Lung (tissue), 12 donors: ENCODE results near the gene SLC25A20. TPM values are rescaled to one million over a fixed set of nuclear protein-coding genes. Genes with fewer than 3 reads are reported as not detected.

Experiments
- ATAC-seq: fragments of 200-7000 bp; cut with Tn5 transposase; one replicate; pipeline ENCODE4 v1.9.1; 2020; ENCODE audit warnings: moderate number of reproducible peaks; ENCODE audit not compliant: insufficient read depth, low FRiP score
- DNase-seq, 3 donors: peaks; one replicate each; pipeline ENCODE4 v3.0.0-alpha.2; 2013 to 2017
- H3K27ac ChIP-seq, 2 donors: one replicate each; pipeline ENCODE4 v1.5.1; 2013; ENCODE audit warnings: mild to moderate bottlenecking in 2 of 2, moderate library complexity in 2 of 2, control low read depth in 1 of 2, inconsistent platforms in 1 of 2, low read depth in 1 of 2, low read length in 1 of 2
- H3K27me3 ChIP-seq, 3 donors: one replicate each; pipeline ENCODE4 v1.5.1; 2013; ENCODE audit warnings: low read length in 2 of 3; ENCODE audit not compliant: control insufficient read depth in 3 of 3, insufficient read depth in 3 of 3
- H3K36me3 ChIP-seq, 4 donors: one replicate each; pipeline ENCODE4 v1.5.1; 2013; ENCODE audit warnings: low read length in 4 of 4, mild to moderate bottlenecking in 1 of 4, moderate library complexity in 1 of 4; ENCODE audit not compliant: control insufficient read depth in 4 of 4, insufficient read depth in 4 of 4
- H3K4me1 ChIP-seq, 5 donors: one replicate each; pipeline ENCODE4 v1.5.1; 2013; ENCODE audit warnings: low read length in 5 of 5, mild to moderate bottlenecking in 2 of 5, moderate library complexity in 1 of 5; ENCODE audit not compliant: control insufficient read depth in 5 of 5, insufficient read depth in 5 of 5
- H3K4me3 ChIP-seq: one replicate; pipeline ENCODE4 v1.5.1; 2013; ENCODE audit warnings: mild to moderate bottlenecking, control low read depth, moderate library complexity
- H3K9ac ChIP-seq, 2 donors: one replicate each; pipeline ENCODE4 v1.5.1; 2013; ENCODE audit warnings: low read length in 2 of 2, control low read depth in 1 of 2; ENCODE audit not compliant: insufficient read depth in 1 of 2
- H3K9me3 ChIP-seq, 4 donors: one replicate each; pipeline ENCODE4 v1.5.1; 2013; ENCODE audit warnings: low read length in 3 of 4, mild to moderate bottlenecking in 1 of 4, moderate library complexity in 1 of 4; ENCODE audit not compliant: control insufficient read depth in 4 of 4, insufficient read depth in 3 of 4
- CTCF ChIP-seq: IDR thresholded peaks from 2 replicates; pipeline ENCODE4 v1.5.1; 2012; ENCODE audit warnings: mild to moderate bottlenecking; ENCODE audit errors: control extremely low read depth, extremely low read depth
- WGBS, 2 donors: extraction: QIAGEN DNeasy Blood & Tissue Kit; methylation state at CpG; one replicate each; pipeline ENCODE4 v1.1.7; 2013; 5-methylcytosine and 5-hydroxymethylcytosine counted together
- polyA plus RNA-seq, 2 donors: library from polyadenylated mRNA; stranded (reverse); fragments of 200-250 nt; gene quantifications; one replicate each; pipeline ENCODE4 v1.2.1, GENCODE V29; 2013
- total RNA-seq, 2 donors: library from RNA; depleted of rRNA in 1 of 2; stranded (reverse); fragments of >200 nt in 1 of 2; gene quantifications; one replicate each; pipeline ENCODE4 v1.2.1, GENCODE V29; 2014 to 2021
- donor health status: control.
- donor health status: control.
- donor health status: Bipolar disorder and iron deficiency.
- donor health status: healthy.
- donor health status: DM: yes; HTN: yes; CAD: no.

The SLC25A20 gene
- total and polyA plus RNA-seq, 4 donors: 8.1 to 19.3 (median 14.6) TPM

DNA sequence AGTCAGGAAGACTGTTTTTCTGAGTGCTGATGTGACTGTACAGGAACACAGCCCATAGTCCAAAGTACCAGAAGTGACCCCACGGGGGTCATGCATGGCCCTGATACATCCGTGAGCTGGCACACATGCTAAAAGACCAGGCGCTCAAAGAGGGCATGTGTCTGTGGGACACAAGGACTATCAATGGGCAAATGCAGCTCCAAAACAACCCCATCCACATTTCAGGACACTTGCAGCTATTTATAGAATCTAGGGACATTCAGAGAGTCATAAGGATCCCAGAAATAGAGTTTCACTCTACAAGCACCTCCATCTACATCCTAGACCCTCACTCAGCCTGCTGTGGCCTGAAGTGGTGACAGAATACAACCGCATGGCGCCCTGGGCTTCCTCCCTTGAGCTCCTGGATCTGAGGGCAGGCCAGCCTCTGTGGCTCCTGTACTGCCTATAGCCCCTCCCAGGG is 17.0 kb downstream of the SLC25A20 start:
- H3K9me3 ChIP-seq: no peaks in the 10 kb centered on the region
- no peak overlapping the region for H3K27ac ChIP-seq
- peaks cover 0 to 13% (median 3%) of the 10 kb centered on the region in 4 donors for H3K36me3 ChIP-seq
- no peak overlapping the region for H3K9ac ChIP-seq
- no peaks in the 10 kb centered on the region for H3K27me3 ChIP-seq
- ATAC-seq: no peak
- H3K4me1 ChIP-seq: peaks cover 0 to 3% (median 0%) of the 10 kb centered on the region in 5 donors
- 94 to 96% methylated on average over 5 of the region's 5 CpGs for WGBS, 2 donors
- H3K4me3 ChIP-seq: no peak overlapping the region
- no peak for TF ChIP-seq CTCF
- DNase-seq: no peak

GRCh38 chr3:48881006-48881405 is 17.7 kb downstream of the SLC25A20 start:
- DNase-seq: no peak
- H3K4me1 ChIP-seq: peaks cover 0 to 3% (median 0%) of the 10 kb centered on the region in 5 donors
- no peaks in the 10 kb centered on the region for H3K9me3 ChIP-seq
- H3K4me3 ChIP-seq: no peak overlapping the region
- no peak overlapping the region for H3K27ac ChIP-seq
- WGBS, 2 donors: 88 to 98% methylated on average over 3 of the region's 3 CpGs
- ATAC-seq: no peak
- no peaks in the 10 kb centered on the region for H3K27me3 ChIP-seq
- H3K9ac ChIP-seq: no peak overlapping the region
- no peak for TF ChIP-seq CTCF
- H3K36me3 ChIP-seq: peaks cover 0 to 13% (median 3%) of the 10 kb centered on the region in 4 donors

DNA sequence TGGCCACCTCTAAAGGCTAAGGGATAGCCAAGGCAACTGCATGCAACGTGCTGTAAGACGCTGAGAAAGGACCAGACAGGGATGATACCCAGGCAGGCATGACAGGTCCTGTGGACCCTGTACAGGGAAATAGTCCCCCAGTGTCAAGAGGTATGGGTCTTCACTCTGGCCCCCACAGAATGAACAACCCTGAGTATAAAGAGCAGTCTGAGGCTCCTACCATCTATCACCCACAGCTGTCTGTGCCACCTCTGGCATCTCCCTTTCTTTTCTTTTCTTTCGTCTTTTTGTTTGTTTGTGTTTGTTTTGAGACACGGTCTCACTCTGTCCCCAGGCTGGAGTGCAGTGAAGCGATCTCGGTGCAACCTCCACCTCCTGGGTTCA is 18.7 kb downstream of the SLC25A20 start:
- WGBS, 2 donors: 90 to 91% methylated on average over 6 of the region's 6 CpGs
- H3K36me3 ChIP-seq: peaks cover 0 to 10% (median 3%) of the 10 kb centered on the region in 4 donors
- H3K27me3 ChIP-seq: no peaks in the 10 kb centered on the region

More for the DNA sequence above, 18.7 kb downstream of the SLC25A20 start:
- TF ChIP-seq CTCF: no peak
- ATAC-seq: no peak
- Histone ChIP-seq H3K9me3 (no peaks in the 10 kb centered on the region), H3K9ac (no peak overlapping the region), H3K4me3 (no peak overlapping the region), H3K27ac (no peak overlapping the region), H3K4me1 (peaks cover 0 to 3% (median 0%) of the 10 kb centered on the region in 5 donors)
- no peak for DNase-seq
